ENCODE measurements around the gene LPIN2.

LPIN2 gene

GRCh38 chr18:2965797-2966196 lies 47.1 kb downstream of the LPIN2 start:
- no peak for TF ChIP-seq CTCF (IDR thresholded peaks at IDR 0.05; ENCODE audit: insufficient read depth, missing control alignments)
- no peak for FAIRE-seq
- DNase-seq (ENCODE audit: insufficient read length, low spot score) = no peak

- DNase-seq (ENCODE audit: insufficient read length, low spot score) = no peak
- peak; percentile 61 for FAIRE-seq
- no peak for TF ChIP-seq CTCF (IDR thresholded peaks at IDR 0.05; ENCODE audit: insufficient read depth, missing control alignments)
These were observed 48.5 kb downstream of the LPIN2 start for GRCh38 chr18:2964361-2965010.
